GM19351 (cell line): ENCODE data around the gene EYA3.

Experiments used
- ATAC-seq: cut with Tn5 transposase; IDR thresholded peaks from one replicate; pipeline ENCODE4 v1.9.1; 2021; ENCODE audit warnings: mild to moderate bottlenecking, moderate library complexity; ENCODE audit not compliant: unreplicated experiment

The EYA3 gene, protein sequence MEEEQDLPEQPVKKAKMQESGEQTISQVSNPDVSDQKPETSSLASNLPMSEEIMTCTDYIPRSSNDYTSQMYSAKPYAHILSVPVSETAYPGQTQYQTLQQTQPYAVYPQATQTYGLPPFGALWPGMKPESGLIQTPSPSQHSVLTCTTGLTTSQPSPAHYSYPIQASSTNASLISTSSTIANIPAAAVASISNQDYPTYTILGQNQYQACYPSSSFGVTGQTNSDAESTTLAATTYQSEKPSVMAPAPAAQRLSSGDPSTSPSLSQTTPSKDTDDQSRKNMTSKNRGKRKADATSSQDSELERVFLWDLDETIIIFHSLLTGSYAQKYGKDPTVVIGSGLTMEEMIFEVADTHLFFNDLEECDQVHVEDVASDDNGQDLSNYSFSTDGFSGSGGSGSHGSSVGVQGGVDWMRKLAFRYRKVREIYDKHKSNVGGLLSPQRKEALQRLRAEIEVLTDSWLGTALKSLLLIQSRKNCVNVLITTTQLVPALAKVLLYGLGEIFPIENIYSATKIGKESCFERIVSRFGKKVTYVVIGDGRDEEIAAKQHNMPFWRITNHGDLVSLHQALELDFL

DNA sequence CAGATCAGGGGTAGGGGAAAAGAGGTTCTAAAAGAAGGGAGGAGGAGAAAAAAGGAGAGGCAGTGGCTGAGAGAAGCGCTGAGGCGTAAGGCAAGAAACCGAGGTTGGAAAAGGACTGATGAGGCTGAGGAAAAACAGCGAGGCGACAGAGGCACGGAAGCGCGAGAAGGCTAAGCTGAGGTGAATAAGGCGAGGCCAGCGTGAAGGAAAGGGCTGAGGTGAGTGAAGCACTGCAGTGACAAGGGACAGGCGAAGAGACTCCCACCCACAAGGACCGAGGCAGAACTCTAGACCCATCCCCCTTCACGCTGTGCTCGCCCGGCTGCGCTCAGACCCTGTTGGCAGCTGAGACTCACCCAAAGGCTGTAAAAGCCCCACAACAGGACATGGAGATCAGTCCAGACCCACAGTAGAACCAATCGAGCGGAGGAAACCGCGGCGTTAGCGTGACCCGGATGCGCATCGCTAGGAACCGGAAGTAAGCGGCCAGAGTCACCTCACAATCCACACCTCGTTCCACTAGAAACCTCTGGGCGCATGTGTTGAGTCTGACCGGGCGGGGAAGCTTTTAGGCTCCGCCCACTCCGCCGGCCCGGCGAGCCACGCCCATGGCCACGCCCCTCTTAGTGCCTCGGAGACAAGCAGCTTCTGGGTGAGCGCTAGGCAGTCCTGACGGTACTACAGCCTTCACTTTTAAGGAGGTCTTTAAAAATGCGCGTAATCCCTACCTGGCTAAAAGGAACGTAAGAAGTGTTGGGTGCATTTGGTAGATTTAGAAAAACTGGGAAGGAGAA lies at the start of gene EYA3:
EYA3 (minus strand) TSS at position 443 of the 794 bp plus-strand sequence. CDS start 30,584 bp downstream, outside the sequence.
- ATAC-seq = peak; percentile 91

DNA sequence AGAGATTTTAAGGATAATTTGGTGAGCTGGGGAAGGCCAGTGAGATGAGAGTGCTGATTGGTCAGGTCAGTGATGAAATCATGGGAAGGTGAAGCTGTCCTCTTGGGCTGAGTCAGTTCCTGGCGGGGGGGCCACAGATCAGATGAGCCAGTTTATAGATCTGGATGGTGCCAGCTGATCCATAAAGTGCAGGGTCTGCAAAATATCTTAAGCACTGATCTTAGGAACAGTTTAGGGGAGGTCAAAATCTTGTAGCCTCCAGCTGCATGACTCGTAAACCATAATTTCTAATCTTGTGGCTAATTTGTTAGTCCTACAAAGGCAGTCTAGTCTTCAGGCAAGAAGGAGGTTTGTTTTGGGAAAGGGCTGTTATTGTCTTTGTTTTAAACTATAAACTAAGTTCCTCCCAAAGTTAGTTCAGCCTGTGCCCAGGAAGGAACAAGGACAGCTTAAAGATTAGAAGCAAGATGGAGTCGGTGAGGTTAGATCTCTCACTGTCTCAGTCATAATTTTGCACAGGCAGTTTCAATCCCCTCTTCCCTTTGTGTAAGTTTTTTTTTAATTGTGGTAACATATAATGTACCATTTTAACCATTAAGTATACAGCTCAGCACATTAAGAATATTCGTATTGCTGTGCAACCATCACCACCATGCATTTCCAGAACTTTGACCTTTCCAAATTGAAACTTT lies 48.7 kb upstream of the EYA3 start:
- ATAC-seq = no peak

DNA sequence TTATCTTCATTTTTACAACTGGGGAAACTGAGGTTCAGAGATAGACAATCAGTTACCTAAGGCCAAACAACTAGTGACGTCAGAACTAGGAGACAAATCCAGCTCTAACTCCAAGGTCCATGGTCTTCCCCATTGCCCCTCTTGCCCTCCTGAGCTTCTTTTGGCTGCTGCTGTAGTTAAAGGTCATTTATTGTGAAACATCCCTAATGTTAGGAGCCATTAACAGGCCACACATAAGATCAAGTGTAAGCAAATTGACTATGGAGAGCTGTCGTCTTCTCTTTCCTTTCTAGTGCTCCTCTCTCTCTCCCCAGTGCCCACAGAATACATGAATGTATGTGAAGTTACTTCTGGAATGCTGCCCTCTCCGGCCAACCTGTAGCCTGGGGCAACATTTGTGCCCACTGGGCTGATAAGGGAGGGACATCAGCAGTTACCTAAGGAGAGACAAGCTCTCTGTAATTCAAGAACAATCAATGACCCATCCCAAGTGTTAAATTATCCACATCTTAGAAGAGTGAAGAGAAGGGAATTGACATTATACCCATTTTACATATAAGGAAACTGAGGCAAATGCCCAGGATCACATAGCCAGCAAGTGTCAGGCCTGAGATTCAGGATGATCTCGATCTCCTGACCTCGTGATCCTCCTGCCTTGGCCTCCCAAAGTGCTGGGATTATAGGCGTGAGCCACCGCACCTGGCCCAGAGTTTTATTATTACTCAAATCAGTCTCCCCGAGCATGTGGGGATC lies 47.9 kb upstream of the EYA3 start:
- ATAC-seq = no peak

DNA sequence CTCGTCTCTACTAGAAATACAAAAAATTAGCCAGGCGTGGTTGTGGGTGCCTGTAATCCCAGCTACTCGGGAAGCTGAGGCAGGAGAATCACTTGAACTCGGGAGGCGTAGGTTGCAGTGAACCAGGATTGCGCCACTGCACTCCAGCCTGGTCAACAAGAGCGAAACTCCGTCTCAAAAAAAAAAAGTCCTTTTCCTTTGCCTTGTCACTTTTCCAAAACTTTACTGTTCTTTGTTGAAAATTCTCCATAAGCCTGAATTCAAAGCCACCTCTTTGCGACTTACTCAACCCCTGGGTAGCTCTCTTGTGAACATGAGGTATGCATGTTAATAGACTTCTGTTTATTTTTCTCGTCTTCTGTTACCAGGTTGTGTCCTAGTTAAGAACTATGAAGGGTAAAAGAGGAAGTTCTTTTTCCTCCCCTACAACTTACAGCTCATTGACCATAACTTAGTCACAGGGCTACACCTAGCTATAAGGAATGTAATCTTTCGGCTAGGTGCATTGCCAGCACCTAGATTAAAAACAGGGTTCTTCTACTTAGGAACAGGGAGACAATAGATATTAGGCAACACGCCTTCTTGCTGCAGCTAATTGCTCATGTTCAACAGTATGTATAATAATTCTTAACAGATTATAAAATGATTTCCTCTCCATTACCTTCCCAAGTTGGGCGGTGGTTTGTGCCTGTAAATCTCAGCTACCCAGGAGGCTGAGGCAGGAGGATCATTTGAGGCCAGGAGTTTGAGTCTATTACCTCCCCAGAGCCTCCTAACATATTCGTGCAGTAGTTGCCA lies 47.2 kb upstream of the EYA3 start:
- ATAC-seq = no peak

DNA sequence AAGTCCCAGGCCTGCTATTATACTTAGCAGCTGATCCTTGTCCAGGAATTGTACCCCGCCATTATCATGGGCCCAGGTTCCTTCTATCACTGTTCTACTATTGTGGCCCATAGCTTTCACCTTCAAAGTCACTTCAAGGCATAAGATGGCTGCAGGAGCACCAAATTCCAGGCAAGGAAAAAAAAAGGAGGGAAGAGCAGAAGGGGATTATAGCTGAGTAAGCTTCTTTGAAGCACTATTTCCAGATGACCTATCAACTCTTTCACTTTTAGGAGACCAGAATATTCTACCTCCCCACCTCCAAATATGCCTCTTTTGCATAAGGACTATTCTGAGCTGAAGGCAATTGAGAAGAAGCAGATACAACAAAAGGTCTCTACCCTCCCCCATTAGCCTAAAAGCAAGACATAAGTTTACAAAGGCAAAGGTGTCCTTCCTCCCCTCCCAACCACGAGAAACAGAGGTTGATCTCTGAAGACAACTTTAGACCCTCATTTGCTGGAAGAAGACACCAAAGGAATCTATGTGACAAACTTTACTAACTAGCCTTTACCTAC lies 46.3 kb upstream of the EYA3 start:
- no peak for ATAC-seq

DNA sequence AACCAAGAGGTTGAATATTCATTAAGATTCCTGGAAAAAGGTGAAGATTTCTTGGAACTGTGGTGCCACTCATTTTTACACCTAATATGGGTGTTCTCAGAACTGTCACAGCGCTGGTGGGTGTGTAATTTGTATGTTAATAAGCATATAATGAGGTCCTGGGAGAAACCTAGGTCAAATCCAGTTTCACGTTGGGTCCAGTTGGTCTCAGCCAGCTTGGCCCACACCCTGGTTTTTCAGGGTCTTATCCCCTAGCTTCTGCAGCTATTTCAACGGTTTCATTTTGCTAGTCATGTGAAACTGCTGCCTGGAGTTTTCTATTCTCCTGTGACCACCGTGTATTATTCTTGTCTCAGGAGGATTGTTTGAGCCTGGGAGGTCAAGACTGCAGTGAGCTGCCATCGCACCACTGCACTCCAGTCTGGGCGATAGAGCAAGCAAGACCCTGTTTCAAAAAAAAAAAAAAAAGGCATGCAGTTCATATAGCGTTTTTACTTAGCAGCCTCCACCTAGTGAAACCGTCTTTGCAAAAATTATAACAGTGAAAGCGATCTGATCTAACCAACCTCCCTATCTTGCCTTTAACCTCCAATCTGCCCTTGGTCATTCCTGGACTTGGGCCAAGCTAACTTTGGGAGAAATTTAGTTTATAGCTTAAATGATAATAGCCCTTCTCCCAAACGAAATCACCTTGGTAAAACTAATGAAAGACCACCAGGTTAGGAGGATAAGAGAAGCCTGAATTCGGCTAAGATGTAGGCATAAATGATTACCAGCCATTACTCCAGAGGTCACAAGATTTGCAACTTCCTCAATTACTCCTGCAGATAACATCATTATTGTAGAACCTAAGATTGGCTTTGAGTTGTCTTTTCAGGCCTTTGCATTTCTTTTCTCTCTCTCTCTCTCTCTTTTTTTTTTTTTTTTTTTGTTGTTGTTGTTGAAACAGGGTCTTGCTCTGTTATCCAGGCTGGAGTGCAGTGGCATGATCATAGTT lies 44.1 kb upstream of the EYA3 start:
- ATAC-seq = no peak

DNA sequence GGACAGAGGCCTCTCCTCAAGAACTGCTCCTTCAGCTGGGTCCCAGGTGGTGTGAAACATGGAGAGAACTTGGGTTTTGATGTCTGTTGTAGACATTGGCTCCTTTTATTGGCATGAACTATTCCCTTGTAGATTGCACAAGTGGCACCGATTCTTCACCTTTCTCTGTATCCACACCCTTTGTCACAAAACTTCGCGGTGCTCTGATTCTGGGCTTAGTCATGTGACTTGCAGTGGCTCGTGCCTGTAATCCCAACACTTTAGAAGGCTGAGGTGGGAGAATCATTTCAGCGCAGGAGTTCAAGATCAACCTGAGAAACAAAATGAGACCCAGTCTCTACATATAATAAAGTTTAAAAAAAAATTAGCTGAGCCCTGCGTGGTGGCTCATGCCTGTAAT lies 42.5 kb upstream of the EYA3 start:
- no peak for ATAC-seq

DNA sequence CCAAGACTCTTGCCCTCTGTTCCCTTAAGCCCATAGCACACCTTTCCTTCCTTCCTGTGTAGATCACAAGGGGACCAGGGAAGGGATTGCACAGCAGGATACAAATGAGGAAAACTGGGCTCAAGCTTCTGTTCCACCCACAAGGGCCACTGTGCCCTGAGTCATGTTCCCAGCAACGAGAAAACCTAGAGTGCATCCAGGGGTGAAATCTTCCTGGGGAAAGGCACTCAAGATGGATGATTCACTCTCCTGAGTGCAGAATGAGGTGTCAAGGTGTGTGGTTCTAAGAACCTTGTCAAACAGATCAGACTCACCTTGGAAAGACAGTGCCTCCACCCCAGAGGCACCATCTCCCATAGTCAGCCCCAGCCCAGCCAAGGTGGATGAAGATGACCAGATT lies 40.7 kb upstream of the EYA3 start:
- ATAC-seq = no peak

DNA sequence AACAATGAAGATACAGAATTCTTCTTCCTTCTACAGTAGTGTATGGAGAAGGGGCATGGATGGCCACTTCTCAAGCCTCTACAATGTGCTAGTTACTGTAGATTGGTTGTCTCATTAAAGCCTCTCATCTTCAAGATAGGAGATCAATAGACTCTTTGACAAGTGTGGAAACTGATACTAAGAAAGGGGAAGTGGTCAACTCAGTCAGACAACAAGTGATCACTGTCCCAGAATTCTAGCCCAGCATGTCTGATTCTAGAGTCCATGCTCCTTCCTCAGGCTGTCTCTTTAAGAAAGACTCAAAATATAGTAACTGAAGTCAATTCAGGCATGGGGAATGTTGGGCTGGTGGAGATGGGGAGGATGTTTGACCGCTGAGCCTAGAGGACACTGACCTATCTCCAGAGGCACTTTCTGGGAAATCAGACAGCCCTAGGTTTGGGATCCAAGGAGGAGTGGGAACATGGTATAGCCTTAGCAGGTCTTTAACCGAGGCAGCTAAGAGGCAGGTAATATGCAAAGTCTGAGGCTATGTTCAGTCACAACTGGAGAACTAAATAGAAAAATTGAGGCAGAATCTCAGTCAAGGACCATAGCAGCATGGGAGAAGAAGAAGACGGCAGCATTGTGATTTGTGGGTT lies 39.3 kb upstream of the EYA3 start:
- peak; percentile 77 for ATAC-seq

DNA sequence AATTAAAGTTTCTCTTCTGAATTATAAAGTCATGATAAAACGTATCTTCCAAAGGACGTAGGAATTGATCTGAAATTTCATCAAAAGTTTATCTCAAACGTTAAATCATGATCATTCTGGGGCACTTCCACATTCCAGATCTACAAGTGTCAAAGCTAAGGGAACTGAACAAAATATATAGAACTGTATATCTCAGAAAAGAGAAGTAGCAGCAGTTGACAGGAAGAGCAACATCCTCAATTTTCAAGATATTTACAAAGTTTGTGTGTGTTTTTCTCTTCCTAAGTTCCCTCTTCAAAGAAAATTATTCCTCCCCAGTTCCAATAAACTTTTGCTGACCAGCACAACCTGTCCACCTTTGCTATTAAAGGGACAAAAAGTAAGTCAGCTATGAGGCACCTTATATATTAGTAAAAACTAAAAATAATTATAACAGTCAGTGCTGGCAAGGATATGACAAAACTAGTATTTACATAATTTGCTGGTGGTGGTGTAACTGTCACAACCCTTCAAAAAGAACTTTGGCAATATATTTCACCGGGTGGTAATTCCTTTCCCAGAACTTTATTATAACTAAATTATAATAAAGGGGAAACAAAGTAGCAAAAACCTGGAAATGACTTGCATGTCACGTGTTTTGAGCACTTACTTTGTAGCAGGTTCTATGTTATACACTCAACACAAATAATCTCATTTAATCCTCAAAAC lies 38.5 kb upstream of the EYA3 start:
- ATAC-seq = no peak

DNA sequence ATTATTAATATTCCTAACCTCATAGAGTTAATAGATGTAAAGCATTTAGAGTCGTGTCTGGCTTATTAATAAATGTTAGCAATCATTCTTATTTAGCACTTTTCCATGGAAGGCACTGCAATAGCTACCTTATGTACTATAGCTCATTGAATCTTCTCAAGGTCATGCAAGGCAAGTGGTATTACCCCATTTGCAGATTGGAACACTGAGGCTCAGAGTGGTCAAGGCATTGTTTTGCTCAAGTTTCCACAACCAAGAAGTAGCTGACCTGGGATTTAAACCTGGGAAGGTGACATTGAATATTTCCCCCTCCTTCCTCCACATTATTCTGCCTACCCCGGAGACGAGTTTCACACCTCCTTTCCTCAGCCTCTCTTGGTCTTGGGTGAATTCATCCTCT lies 37.8 kb upstream of the EYA3 start:
- ATAC-seq = no peak

DNA sequence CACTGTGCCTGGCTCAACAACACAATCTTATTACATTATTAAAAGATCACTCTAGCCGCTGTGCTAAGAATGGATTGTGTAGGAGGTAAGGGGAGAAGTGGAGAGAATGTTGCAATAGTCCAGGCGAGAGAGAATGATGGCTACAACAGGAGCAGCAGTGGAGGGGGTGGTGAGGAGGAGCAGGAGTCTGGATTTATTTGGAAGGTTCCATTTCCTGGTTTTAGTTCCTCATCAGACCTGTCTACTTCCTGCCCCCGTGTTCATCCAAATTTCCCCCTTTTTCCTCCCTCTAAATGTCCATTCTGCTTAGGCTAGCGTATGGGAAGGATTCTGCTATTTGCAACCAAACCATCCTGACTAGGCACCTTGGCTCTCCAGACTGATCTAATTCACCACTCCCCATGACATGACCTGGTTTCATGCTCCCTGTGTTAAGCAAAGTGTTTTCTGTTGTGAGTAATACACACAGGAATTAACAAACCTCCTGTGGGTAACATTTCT lies 35.1 kb upstream of the EYA3 start:
- no peak for ATAC-seq

DNA sequence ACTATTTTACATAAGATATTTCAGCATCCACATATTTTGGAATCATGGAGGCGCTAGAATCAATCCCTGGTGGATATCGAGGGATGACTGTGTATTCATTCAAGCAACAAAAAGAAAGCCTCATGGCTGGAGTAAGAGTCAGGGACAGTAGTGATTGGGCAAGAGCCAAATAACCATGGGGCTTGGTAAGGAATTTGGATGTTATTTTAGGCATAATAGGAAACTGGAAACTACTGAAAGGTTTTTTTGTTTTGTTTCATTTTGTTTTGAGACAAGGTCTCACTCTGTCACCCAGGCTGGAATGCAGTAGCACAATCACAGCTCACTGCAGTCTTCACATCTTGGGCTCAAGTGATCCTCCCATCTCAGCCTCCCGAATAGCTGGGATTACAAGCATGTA lies 33.8 kb upstream of the EYA3 start:
- no peak for ATAC-seq

DNA sequence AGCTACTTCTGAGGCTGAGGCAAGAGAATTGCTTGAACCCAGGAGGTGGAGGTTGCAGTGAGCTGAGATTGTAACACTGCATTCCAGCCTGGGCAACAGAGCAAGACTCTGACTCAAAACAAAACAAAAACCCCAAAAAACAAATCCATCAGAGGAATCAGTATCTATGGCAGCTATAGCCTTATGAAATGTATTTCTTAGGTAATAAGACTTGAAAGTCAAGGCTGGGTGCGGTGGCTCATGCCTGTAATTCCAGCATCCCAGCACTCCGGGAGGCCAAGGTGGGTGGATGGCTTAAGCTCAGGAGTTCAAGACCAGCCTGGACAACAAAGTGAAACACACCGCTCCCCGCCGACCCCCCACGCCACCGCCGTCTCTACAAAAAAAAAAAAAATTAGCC lies 31.1 kb upstream of the EYA3 start:
- ATAC-seq = no peak

DNA sequence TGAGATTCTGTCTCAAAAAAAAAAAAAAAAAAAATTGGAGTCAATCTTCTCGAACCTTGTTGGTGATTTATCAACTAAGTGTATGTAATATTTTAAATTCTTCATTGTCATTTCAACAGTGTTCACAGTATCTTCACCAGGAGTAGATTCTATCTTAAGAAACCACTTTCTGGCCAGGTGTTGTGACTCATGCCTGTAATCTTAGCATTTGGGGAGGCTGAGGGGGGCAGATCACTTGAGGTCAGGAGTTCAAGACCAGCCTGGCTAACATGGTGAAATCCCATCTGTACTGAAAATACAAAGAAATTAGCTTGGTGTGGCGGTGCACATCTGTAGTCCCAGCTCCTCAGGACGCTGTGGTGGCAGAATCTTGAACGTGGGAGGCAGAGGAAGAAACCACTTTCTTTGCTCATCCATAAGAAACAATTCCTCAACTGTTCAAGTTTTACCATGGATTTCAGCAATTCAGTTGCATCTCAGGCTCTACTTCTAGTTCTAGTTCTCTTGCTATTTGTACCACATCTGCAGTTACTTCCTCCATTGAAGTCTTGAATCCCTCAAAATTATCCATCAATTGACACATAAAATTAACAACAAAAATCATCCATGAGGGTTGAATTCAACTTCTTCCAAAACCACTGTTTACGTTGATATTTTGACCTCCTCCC lies 30.4 kb upstream of the EYA3 start:
- ATAC-seq = no peak

DNA sequence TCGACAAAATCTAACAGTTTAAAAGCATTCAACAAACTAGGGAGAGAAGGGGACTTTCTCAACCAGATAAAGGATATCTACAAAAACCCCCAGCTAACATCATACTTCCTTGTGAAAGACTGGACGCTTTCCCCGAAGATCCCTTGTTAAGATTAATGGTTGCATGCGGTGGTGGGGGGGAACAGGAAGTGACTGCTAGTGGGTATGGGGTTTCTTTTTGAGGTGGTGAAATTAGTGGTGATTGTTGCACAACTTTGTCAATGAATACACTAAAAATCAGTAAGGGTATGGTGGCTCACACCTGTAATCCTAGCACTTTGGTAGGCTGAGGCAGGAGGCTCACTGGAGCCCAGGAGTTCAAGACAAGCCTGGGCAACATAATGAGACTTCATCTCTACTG lies 26.9 kb upstream of the EYA3 start:
- no peak for ATAC-seq
